ENCODE measurements around the gene HIVEP2. TPM values are rescaled to one million over a fixed set of nuclear protein-coding genes. Genes with fewer than 3 reads are reported as not detected.

HIVEP2 gene
- total RNA-seq, 2 experiments from 2014 or later: 48.4 to 48.6 TPM

GRCh38 chr6:142916881-142917280 is 28.1 kb downstream of the HIVEP2 start:
- ChIA-PET CTCF (interaction anchor here (1.1 to 1.5 kb wide), 2 partner anchors 10 to 27 kb away, joined by 3 read pairs; no protein-coding TSS in a partner anchor), POLR2A (interaction anchor here (0.9 to 7.9 kb wide), 7 partner anchors 10 to 69 kb away, joined by 3 to 79 read pairs (median 4); no protein-coding TSS in a partner anchor)
- DNase-seq (no peak), ATAC-seq (ENCODE audit: poor library complexity) (no peak)
- Mint-ChIP-seq H3K4me3 (no peak overlapping the region), H3K9me3 (no peaks in the 10 kb centered on the region), H3K27me3 (no peaks in the 10 kb centered on the region), H3K4me1 (ENCODE audit: low read depth) (peaks cover 87% of the 10 kb centered on the region), H3K27ac (peak overlapping the region; percentile 96), H3K36me3 (ENCODE audit: low read depth) (peaks cover 22% of the 10 kb centered on the region)
- no peaks in the 10 kb centered on the region for H3K9me3 ChIP-seq (ENCODE audit: control insufficient read depth in 1 of 2, insufficient read depth in 1 of 2, low read length in 2 of 2)
- TF ChIP-seq, protein P1, sequence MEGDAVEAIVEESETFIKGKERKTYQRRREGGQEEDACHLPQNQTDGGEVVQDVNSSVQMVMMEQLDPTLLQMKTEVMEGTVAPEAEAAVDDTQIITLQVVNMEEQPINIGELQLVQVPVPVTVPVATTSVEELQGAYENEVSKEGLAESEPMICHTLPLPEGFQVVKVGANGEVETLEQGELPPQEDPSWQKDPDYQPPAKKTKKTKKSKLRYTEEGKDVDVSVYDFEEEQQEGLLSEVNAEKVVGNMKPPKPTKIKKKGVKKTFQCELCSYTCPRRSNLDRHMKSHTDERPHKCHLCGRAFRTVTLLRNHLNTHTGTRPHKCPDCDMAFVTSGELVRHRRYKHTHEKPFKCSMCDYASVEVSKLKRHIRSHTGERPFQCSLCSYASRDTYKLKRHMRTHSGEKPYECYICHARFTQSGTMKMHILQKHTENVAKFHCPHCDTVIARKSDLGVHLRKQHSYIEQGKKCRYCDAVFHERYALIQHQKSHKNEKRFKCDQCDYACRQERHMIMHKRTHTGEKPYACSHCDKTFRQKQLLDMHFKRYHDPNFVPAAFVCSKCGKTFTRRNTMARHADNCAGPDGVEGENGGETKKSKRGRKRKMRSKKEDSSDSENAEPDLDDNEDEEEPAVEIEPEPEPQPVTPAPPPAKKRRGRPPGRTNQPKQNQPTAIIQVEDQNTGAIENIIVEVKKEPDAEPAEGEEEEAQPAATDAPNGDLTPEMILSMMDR (IDR thresholded peaks at IDR 0.05): no peak
- peaks cover 54% of the 10 kb centered on the region for H3K4me1 ChIP-seq (ENCODE audit: insufficient read depth, low read length)
- H3K27ac ChIP-seq (ENCODE audit: low read depth in 1 of 2, low read length in 2 of 2): no peak overlapping the region
- no peaks in the 10 kb centered on the region for H3K27me3 ChIP-seq (ENCODE audit: control insufficient read depth in 1 of 2, insufficient read depth in 2 of 2, low read length in 2 of 2)
- intact Hi-C loops (cut with DNase I, micrococcal nuclease): no loop called here
- no peak overlapping the region for H3K4me3 ChIP-seq (ENCODE audit: low read length)
- H3K36me3 ChIP-seq (ENCODE audit: insufficient read depth, low read length): peaks cover 7% of the 10 kb centered on the region

DNA sequence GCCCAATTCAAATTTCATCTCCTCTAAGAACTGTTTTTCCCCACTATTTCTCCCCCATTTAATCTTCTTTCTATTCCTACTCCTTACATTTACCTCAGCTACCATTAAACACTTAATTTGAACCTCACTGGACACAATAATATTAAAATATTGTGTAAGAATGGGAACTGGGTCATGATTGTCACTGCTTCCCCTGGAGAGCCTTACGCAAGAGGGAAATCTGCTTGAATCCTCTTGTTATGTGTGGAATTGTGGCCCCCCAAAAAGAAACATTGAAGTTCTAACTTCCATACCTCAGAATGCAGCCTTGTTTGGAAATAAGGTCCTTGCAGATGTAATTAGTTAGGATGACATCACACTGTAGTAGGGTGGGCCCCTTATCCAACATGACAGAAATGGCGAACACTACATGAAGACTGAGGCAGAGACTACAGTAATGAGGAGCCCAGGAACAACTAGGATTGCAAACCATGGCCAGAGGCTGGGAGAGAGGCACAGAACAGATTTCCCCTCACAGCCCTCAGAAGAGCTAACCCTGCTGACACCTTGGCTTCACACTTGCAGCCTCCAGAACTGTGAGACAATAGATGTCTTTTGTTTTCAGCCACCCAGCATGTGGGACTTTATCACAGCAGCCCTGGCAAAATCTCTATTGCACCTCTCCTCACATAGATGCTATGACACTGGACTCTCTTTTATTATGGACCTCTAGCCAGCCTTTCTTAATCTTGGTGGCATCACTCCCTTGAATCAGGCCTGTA is 29.9 kb downstream of the HIVEP2 start:
- no peaks in the 10 kb centered on the region for H3K27me3 ChIP-seq (ENCODE audit: control insufficient read depth in 1 of 2, insufficient read depth in 2 of 2, low read length in 2 of 2)
- Mint-ChIP-seq H3K36me3 (ENCODE audit: low read depth) (peaks cover 15% of the 10 kb centered on the region), H3K27me3 (no peaks in the 10 kb centered on the region), H3K4me3 (no peak overlapping the region), H3K4me1 (ENCODE audit: low read depth) (peaks cover 89% of the 10 kb centered on the region), H3K27ac (peak overlapping the region; percentile 96), H3K9me3 (no peaks in the 10 kb centered on the region)
- ATAC-seq (ENCODE audit: poor library complexity) (no peak), DNase-seq (peak in 3 of 14 experiments; percentile 39 to 63 (median 42))
- H3K4me1 ChIP-seq (ENCODE audit: insufficient read depth, low read length): peaks cover 60% of the 10 kb centered on the region
- TF ChIP-seq, protein P1 (IDR thresholded peaks at IDR 0.05): no peak
- no peaks in the 10 kb centered on the region for H3K9me3 ChIP-seq (ENCODE audit: control insufficient read depth in 1 of 2, insufficient read depth in 1 of 2, low read length in 2 of 2)
- H3K4me3 ChIP-seq (ENCODE audit: low read length): no peak overlapping the region
- ChIA-PET POLR2A (interaction anchor here (1.8 to 7.9 kb wide), 3 partner anchors 10 to 12 kb away, joined by 3 to 79 read pairs (median 20); no protein-coding TSS in a partner anchor), CTCF (interaction anchor here (1.2 to 1.5 kb wide), 2 partner anchors 12 to 28 kb away, joined by 3 to 5 read pairs; no protein-coding TSS in a partner anchor)
- H3K27ac ChIP-seq (ENCODE audit: low read depth in 1 of 2, low read length in 2 of 2): peak overlapping the region; percentile 88 to 90
- H3K36me3 ChIP-seq (ENCODE audit: insufficient read depth, low read length): peaks cover 3% of the 10 kb centered on the region
- intact Hi-C loops (cut with DNase I, micrococcal nuclease): no loop called here

GRCh38 chr6:142914369-142914768 is 30.6 kb downstream of the HIVEP2 start:
- peak overlapping the region; percentile 96 for H3K27ac Mint-ChIP-seq
- POLR2A ChIA-PET: interaction anchor here (0.6 to 7.9 kb wide), 7 partner anchors 9 to 57 kb away, joined by 3 to 79 read pairs (median 5); no protein-coding TSS in a partner anchor
- H3K36me3 Mint-ChIP-seq (ENCODE audit: low read depth): peaks cover 9% of the 10 kb centered on the region
- no peak for DNase-seq
- no peaks in the 10 kb centered on the region for H3K9me3 ChIP-seq (ENCODE audit: control insufficient read depth in 1 of 2, insufficient read depth in 1 of 2, low read length in 2 of 2)
- H3K27me3 Mint-ChIP-seq: no peaks in the 10 kb centered on the region
- H3K4me1 ChIP-seq (ENCODE audit: insufficient read depth, low read length): peaks cover 63% of the 10 kb centered on the region
- peaks cover 3% of the 10 kb centered on the region for H3K36me3 ChIP-seq (ENCODE audit: insufficient read depth, low read length)
- peak overlapping the region; percentile 88 to 90 for H3K27ac ChIP-seq (ENCODE audit: low read depth in 1 of 2, low read length in 2 of 2)
- ATAC-seq (ENCODE audit: poor library complexity): no peak
- no peaks in the 10 kb centered on the region for H3K27me3 ChIP-seq (ENCODE audit: control insufficient read depth in 1 of 2, insufficient read depth in 2 of 2, low read length in 2 of 2)
- intact Hi-C loops (cut with DNase I, micrococcal nuclease): no loop called here
- peaks cover 89% of the 10 kb centered on the region for H3K4me1 Mint-ChIP-seq (ENCODE audit: low read depth)
- no peak overlapping the region for H3K4me3 Mint-ChIP-seq
- CTCF ChIA-PET: interaction anchor here (0.8 to 1.5 kb wide), 3 partner anchors 13 to 31 kb away, joined by 3 to 5 read pairs (median 3); no protein-coding TSS in a partner anchor
- TF ChIP-seq, protein P1 (IDR thresholded peaks at IDR 0.05): no peak
- H3K9me3 Mint-ChIP-seq: no peaks in the 10 kb centered on the region
- no peak overlapping the region for H3K4me3 ChIP-seq (ENCODE audit: low read length)
